Renal pelvis (tissue), 12 donors: ENCODE results near the gene TCEAL2. TPM values are rescaled to one million over a fixed set of nuclear protein-coding genes. Genes with fewer than 3 reads are reported as not detected.
"Not testable (repeated sequence)": the region's sequence is repeated elsewhere in the genome, so short reads cannot be mapped to it uniquely, and the experiment has no call there.

Experiments
- DNase-seq: peaks from one replicate; pipeline ENCODE4 v3.0.0-alpha.2; 2013
- long read RNA-seq, 16 experiments: transcript quantifications; one replicate each; lab custom pipeline, GENCODE V29; 2026
- polyA plus RNA-seq, 3 donors: library from polyadenylated mRNA; unstranded; fragments of 120-200 nt; gene quantifications; one replicate each; pipeline ENCODE4 v1.2.1, GENCODE V29; 2013; ENCODE audit not compliant: insufficient read length in 3 of 3

Gene TCEAL2
- 10 to 100 TPM; 10.7 to 24.2 (median 21.2) TPM for polyA plus RNA-seq
- long read RNA-seq, donor 1, transcript TCEAL2-202 (3 exons, 1,100 nt) = major isoform, 10 of 11 reads
- long read RNA-seq, donor 1, partial matches to known transcripts = 0 of 11 reads
- long read RNA-seq, donor 1, other reads (novel, unspliced or antisense) = 0 of 11 reads
- long read RNA-seq, donor 2, transcript TCEAL2-202 (3 exons, 1,100 nt) = major isoform, 6 of 7 reads
- long read RNA-seq, donor 2, partial matches to known transcripts = 0 of 7 reads
- long read RNA-seq, donor 2, other reads (novel, unspliced or antisense) = 0 of 7 reads
- long read RNA-seq, donor 3, transcript TCEAL2-202 (3 exons, 1,100 nt) = major isoform, 8 of 16 reads
- long read RNA-seq, donor 3, partial matches to known transcripts = 7 of 16 reads
- long read RNA-seq, donor 3, other reads (novel, unspliced or antisense) = 0 of 16 reads
- long read RNA-seq, donor 4, transcript TCEAL2-202 (3 exons, 1,100 nt) = major isoform, 7 of 8 reads
- long read RNA-seq, donor 4, partial matches to known transcripts = 0 of 8 reads
- long read RNA-seq, donor 4, other reads (novel, unspliced or antisense) = 0 of 8 reads
- long read RNA-seq, donor 5, partial matches to known transcripts = 0 of 6 reads
- long read RNA-seq, donor 5, other reads (novel, unspliced or antisense) = 0 of 6 reads
- long read RNA-seq, donor 6, partial matches to known transcripts = 0 of 4 reads
- long read RNA-seq, donor 6, other reads (novel, unspliced or antisense) = 0 of 4 reads
- long read RNA-seq, donor 7, transcript TCEAL2-202 (3 exons, 1,100 nt) = major isoform, 5 of 11 reads
- long read RNA-seq, donor 7, partial matches to known transcripts = 5 of 11 reads
- long read RNA-seq, donor 7, other reads (novel, unspliced or antisense) = 0 of 11 reads
- long read RNA-seq, donor 8, partial matches to known transcripts = 0 of 2 reads
- long read RNA-seq, donor 8, other reads (novel, unspliced or antisense) = 0 of 2 reads
- long read RNA-seq, donor 9, transcript TCEAL2-202 (3 exons, 1,100 nt) = major isoform, 8 of 8 reads
- long read RNA-seq, donor 9, partial matches to known transcripts = 0 of 8 reads
- long read RNA-seq, donor 9, other reads (novel, unspliced or antisense) = 0 of 8 reads
- long read RNA-seq, donor 10, partial matches to known transcripts = 0 of 4 reads
- long read RNA-seq, donor 10, other reads (novel, unspliced or antisense) = 0 of 4 reads
- long read RNA-seq, donor 11, partial matches to known transcripts = 10 of 15 reads
- long read RNA-seq, donor 11, other reads (novel, unspliced or antisense) = 0 of 15 reads
- long read RNA-seq, donor 12, transcript TCEAL2-202 (3 exons, 1,100 nt) = major isoform, 8 of 15 reads
- long read RNA-seq, donor 12, partial matches to known transcripts = 7 of 15 reads
- long read RNA-seq, donor 12, other reads (novel, unspliced or antisense) = 0 of 15 reads
- long read RNA-seq, donor 13, partial matches to known transcripts = 0 of 6 reads
- long read RNA-seq, donor 13, other reads (novel, unspliced or antisense) = 0 of 6 reads
- long read RNA-seq, donor 14, transcript TCEAL2-202 (3 exons, 1,100 nt) = major isoform, 14 of 19 reads
- long read RNA-seq, donor 14, partial matches to known transcripts = 0 of 19 reads
- long read RNA-seq, donor 14, other reads (novel, unspliced or antisense) = 0 of 19 reads
- long read RNA-seq, donor 15, transcript TCEAL2-202 (3 exons, 1,100 nt) = major isoform, 10 of 11 reads
- long read RNA-seq, donor 15, partial matches to known transcripts = 0 of 11 reads
- long read RNA-seq, donor 15, other reads (novel, unspliced or antisense) = 0 of 11 reads
- long read RNA-seq, donor 16, transcript TCEAL2-202 (3 exons, 1,100 nt) = major isoform, 12 of 24 reads
- long read RNA-seq, donor 16, partial matches to known transcripts = 9 of 24 reads
- long read RNA-seq, donor 16, other reads (novel, unspliced or antisense) = 0 of 24 reads

- DNase-seq = peak; percentile 16
Observed at GRCh38 chrX:102125436-102125835, at the start of gene TCEAL2. TSS of gene TCEAL2 (plus strand) at chrX:102125679. CDS start at chrX:102126831, 1,152 bp downstream.

GRCh38 chrX:102077426-102077825 is 48.1 kb upstream of the TCEAL2 start:
- DNase-seq = no peak

DNA sequence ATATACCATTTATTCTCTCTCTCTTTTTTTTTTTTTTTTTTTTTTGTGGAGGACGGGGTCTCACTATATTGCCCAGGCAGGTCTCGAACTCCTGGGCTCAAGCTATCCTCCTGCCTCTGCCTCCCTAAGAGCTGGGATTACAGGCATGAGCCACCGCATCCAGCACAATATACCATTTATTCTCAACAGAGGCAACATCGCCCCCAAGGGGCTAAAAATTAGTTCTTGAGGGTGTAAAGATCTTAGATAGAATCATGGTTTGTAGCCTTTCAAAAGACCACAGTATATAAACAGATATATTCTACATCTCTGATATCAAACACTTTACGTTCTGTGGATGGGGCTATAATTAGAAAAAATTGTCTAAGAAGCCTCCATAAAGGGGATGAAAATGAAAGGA is 39.8 kb upstream of the TCEAL2 start:
- no peak for DNase-seq

GRCh38 chrX:102113367-102113766 is 12.1 kb upstream of the TCEAL2 start:
- no peak for DNase-seq

GRCh38 chrX:102115748-102116147 is 9.7 kb upstream of the TCEAL2 start:
- no peak for DNase-seq

DNA sequence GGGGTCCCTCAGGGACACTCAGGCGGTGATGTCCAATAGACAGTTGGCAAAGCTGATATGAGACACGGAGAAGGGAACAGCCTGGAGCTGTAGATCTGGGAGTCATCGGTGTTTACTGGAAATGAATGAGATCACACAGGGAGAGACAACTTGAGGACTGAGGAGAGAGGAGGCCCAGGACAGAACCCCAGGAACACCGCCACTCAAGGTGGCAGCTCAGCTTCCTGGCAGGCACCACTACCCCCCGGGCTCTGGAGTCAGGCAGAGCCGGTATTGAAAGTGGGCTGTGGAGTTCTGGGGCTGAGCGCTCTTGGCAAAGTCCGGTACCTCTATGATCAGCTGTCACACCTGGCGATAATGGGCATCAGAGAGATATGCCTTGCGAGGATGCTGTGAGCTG is 465 bp upstream of the TCEAL2 start:
- DNase-seq = not testable (repeated sequence)

DNA sequence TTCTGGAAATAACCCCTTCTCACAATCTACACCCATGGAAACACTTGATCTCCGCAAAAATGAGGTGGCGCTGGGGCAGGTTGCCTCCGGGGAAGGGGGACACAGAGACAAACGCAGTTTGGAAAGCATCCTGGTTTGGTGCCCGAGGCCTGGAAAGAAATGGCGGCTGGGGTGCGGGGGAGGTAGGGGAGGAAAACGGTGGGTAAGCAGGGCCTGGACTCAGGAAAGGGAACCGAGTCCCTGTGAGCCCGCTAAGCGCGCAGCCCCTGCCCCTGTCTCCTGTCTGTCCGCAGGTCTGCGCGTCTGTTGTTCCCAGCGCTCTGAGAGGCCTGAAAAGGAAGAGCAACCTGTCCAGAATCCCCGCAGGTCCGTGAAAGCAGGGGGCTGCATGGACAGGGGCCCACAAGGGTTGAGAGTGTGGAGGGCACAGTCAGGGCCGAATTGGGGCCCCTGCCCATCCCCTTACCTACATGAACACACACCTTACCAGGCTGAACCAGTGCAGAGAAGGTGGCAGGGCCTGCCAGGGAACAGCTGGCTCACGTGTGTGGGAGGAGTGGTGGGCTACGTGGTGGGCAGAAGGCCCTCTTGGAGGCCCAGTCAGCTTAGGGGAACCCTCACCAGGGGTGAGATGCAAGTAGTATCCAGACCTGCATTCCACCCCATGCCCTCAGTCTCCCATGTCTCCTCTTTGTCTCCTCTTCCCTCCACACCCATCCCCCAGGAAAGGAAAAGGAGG is 770 bp downstream of the TCEAL2 start:
- not testable (repeated sequence) for DNase-seq

- no peak for DNase-seq
Observed at GRCh38 chrX:102126863-102127262, 1.4 kb downstream of the TCEAL2 start.

DNA sequence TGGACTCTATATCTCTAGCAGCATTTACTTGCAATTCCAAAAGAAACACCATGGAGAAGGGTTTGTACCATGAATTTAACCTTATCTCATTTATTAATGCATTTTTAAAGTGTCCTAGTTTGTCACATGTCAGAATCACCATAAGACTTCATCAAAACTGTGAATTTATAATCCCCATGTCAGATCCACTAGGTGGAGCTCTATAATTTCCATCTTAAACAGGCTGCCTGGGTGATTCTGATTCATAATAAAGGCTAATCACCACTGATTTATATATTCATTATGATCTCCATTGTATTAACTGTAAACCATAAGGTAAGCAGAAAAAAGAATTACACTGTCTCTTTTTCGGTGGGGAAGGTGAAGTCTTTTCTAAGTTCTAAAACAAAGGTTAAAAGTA is 4.0 kb downstream of the TCEAL2 start:
- no peak for DNase-seq

- DNase-seq = no peak
Observed at GRCh38 chrX:102138064-102138463, 12.6 kb downstream of the TCEAL2 start.

DNA sequence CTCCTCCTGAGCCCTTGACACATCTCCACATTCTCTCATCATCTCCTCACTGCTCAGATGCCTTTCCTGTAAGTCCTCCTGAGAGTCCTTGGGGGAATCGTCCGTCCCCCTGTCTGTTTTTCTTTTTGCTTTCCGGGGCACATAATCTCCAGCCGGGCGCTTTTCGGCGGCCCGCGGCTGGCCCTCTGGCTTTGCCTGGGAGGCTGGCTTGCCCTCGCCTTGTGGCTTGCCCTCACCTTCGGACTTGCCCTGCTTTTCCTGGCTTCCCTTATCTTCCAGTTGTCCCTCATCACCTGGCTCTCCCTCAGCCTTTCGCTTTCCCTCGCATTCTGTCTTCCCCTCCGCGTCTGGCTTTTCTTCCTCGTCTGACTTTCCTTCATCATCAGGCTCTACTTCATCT is 15.4 kb downstream of the TCEAL2 start:
- DNase-seq = not testable (repeated sequence)

DNA sequence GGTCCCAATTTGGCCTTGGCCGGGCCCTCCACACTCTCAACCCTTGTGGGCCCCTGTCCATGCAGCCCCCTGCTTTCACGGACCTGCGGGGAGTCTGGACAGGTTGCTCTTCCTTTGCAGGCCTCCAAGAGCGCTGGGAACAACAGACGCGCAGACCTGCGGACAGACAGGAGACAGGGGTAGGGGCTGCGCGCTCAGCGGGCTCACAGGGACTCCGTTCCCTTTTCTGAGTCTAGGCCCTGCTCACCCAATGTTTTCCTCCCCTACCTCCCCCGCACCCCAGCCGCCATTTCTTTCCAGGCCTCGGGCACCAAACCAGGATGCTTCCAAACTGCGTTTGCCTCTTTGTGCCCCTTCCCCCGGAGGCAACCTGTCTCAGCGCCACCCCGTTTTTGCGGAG is 16.2 kb downstream of the TCEAL2 start:
- DNase-seq = not testable (repeated sequence)

GRCh38 chrX:102142274-102142673 is 16.8 kb downstream of the TCEAL2 start, which contains the start of gene TCEAL6:
TSS of gene TCEAL6 (minus strand) at chrX:102142481.
- not testable (repeated sequence) for DNase-seq

DNA sequence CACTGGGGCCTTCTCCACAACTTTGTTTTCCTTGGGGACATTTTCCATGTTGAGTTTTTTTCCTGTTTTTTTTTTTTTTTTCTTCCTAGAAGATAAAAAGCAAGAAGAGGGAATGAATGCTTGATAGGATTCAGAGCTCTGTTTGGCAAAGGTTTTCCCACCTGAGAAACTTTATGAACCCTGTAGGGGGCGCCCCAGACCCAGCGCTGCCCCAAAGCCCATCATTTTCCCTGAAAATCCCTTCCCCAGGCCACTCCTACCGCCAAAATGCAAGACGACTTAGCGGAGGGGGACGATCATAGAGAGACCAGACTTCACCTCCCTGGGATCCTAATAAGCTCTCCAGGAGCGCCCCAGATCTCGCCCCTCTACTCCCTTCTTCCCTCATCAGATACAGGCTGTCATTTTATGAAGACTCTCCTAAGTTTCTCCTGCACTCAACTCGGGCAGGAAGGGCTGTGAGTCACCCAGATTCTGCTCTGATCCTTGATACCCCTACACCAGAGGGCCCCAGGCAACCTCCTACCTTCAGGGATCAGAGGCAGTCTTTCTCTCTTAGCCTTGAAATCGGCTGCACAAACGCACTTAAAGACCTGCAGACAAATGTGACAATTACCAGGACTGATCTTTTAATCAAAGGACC is 28.9 kb downstream of the TCEAL2 start:
- no peak for DNase-seq

- DNase-seq = no peak
Observed at GRCh38 chrX:102154900-102155805, 29.7 kb downstream of the TCEAL2 start.

DNA sequence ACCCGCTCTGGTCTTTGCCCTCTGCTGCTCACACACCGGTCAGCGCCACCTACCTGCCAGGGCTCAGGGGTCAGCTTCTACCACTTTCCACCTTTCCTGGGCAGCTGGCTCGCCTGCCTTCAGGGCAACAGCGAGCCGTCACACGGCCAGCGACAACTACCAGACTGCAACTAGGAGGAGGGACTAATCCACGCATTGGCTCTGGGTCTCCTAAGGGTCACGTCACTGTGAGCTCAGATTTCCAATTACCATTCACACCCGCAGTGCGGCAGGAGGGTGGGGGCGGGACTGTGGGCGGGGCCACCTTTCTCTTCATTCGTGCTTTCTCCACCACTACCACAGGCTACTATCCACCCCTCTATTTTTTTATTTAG is 30.3 kb downstream of the TCEAL2 start, which contains the start of gene BEX5:
Gene BEX5 (minus strand): TSS at position 172 of the 374 bp plus-strand sequence. CDS start 1,712 bp downstream, outside the sequence.
- peak; percentile 60 for DNase-seq
